HepG2 (cell line): ENCODE measurements around the gene PSMC5. TPM values are rescaled to one million over a fixed set of nuclear protein-coding genes. Genes with fewer than 3 reads are reported as not detected.

Experiments used
- ASH2L ChIP-seq: fragments of 300-600, 200-600 bp; sonication (generic); IDR thresholded peaks from 2 replicates; pipeline ENCODE4 v1.7.0; 2017; ENCODE audit warnings: low read depth, mild to moderate bottlenecking, moderate library complexity, mixed read lengths, low read length; ENCODE audit not compliant: insufficient read length
- ATM ChIP-seq: fragments of 450-650 bp; IDR thresholded peaks from 2 replicates; pipeline ENCODE4 v1.7.1; 2017; ENCODE audit warnings: mild to moderate bottlenecking, borderline replicate concordance
- CC2D1A ChIP-seq: sonication (generic); formaldehyde crosslinking; IDR thresholded peaks from 2 replicates; pipeline ENCODE4 v1.8.1; 2023; ENCODE audit warnings: mild to moderate bottlenecking, missing genetic modification reagents
- EED ChIP-seq: sonication (generic); formaldehyde crosslinking; IDR thresholded peaks from 2 replicates; pipeline ENCODE4 v1.5.0; 2020; ENCODE audit warnings: mild to moderate bottlenecking, missing genetic modification reagents
- EZH2 ChIP-seq: conservative IDR thresholded peaks from 2 replicates; pipeline ENCODE4 v1.6.1; 2012; ENCODE audit warnings: mild to moderate bottlenecking, low read depth, low read length, moderate library complexity
- GTF2F1 ChIP-seq: fragments of 150-350 bp; IDR thresholded peaks from 2 replicates; pipeline ENCODE4 v1.6.1; 2014; ENCODE audit warnings: low read length
- HNRNPUL1 ChIP-seq: fragments of 200-400 bp; formaldehyde crosslinking; IDR thresholded peaks from 2 replicates; pipeline ENCODE4 v1.6.1; 2017; ENCODE audit warnings: low read depth, mild to moderate bottlenecking, low read length, moderate library complexity
- IRX3 ChIP-seq: sonication (generic); formaldehyde crosslinking; IDR thresholded peaks from 2 replicates; pipeline ENCODE4 v1.8.1; 2023; ENCODE audit warnings: mild to moderate bottlenecking, low read depth, missing genetic modification reagents, borderline replicate concordance
- MBNL3 ChIP-seq: fragments of 250-450 bp; sonication (Bioruptor Pico); conservative IDR thresholded peaks from 2 replicates; pipeline ENCODE4 v1.8.0; 2022; ENCODE audit warnings: mild to moderate bottlenecking, inconsistent platforms
- MIER2 ChIP-seq: IDR thresholded peaks from 2 replicates; pipeline ENCODE4 v1.6.1; 2016; ENCODE audit warnings: missing biosample characterization, missing genetic modification reagents
- MXI1 ChIP-seq: IDR thresholded peaks from 3 replicates; pipeline ENCODE4 v1.6.1; 2012; ENCODE audit warnings: low read depth, low read length, inconsistent platforms, borderline replicate concordance
- SMARCC2 ChIP-seq: fragments of 450-650 bp; IDR thresholded peaks from 2 replicates; pipeline ENCODE4 v1.6.1; 2017; ENCODE audit warnings: antibody characterized with exemption, mild to moderate bottlenecking
- ZC3H13 ChIP-seq: sonication (generic); formaldehyde crosslinking; IDR thresholded peaks from 2 replicates; pipeline ENCODE4 v1.8.1; 2023; ENCODE audit warnings: mild to moderate bottlenecking, missing genetic modification reagents, moderate library complexity
- ZEB1 ChIP-seq: IDR thresholded peaks from 2 replicates; pipeline ENCODE4 v1.6.1; 2012; ENCODE audit warnings: mild to moderate bottlenecking, low read depth, inconsistent platforms; ENCODE audit not compliant: insufficient replicate concordance
- ZKSCAN5 ChIP-seq: sonication (generic); formaldehyde crosslinking; IDR thresholded peaks from 2 replicates; pipeline ENCODE4 v1.5.1; 2020; ENCODE audit warnings: mild to moderate bottlenecking, missing genetic modification reagents
- ZNF24 ChIP-seq: fragments of 450-650 bp; IDR thresholded peaks from 2 replicates; pipeline ENCODE4 v1.6.1; 2017; ENCODE audit warnings: antibody characterized with exemption, mild to moderate bottlenecking
- ZNF556 ChIP-seq: sonication (generic); formaldehyde crosslinking; IDR thresholded peaks from 2 replicates; pipeline ENCODE4 v1.4.0; 2020; ENCODE audit warnings: mild to moderate bottlenecking, missing genetic modification reagents, borderline replicate concordance
- ZSCAN30 ChIP-seq: sonication (generic); formaldehyde crosslinking; IDR thresholded peaks from 2 replicates; pipeline ENCODE4 v1.5.0; 2020; ENCODE audit warnings: mild to moderate bottlenecking, missing genetic modification reagents
- polyA plus RNA-seq, 8 experiments: library from polyadenylated mRNA; depleted of rRNA in 3 of 8; stranded (reverse) in 7 of 8; unstranded in 1 of 8; fragments of >200 nt; fragmentation: Illumina TruSeq in 4 of 8; extraction: Trizol in 4 of 8; gene quantifications; 2 replicates each; pipeline versions ENCODE4 v1.2.1 to v1.2.3, GENCODE V29; 2011 to 2016; ENCODE audit warnings: low read depth in 4 of 8, missing spikeins in 1 of 8, mixed read lengths in 1 of 8; ENCODE audit not compliant: insufficient read depth in 1 of 8
- total RNA-seq, 5 experiments: library from RNA; depleted of rRNA; stranded (reverse); fragments of >200 nt; fragmentation: Illumina TruSeq; extraction: Trizol; gene quantifications; 2 replicates each; pipeline ENCODE4 v1.2.3, GENCODE V29; 2016; ENCODE audit warnings: low read depth in 1 of 5
- TF ChIP-seq, protein P1 (sequence below): sonication (generic); formaldehyde crosslinking; IDR thresholded peaks from 2 replicates; pipeline ENCODE4 v1.5.1; 2020; ENCODE audit warnings: mild to moderate bottlenecking, moderate library complexity, missing genetic modification reagents
- TF ChIP-seq, protein P2 (sequence below): sonication (generic); formaldehyde crosslinking; IDR thresholded peaks from 2 replicates; pipeline ENCODE4 v1.5.1; 2020; ENCODE audit warnings: mild to moderate bottlenecking, missing genetic modification reagents
- TF ChIP-seq, protein P3 (sequence below): sonication (generic); formaldehyde crosslinking; IDR thresholded peaks from 2 replicates; pipeline ENCODE4 v1.5.1; 2020; ENCODE audit warnings: mild to moderate bottlenecking, missing genetic modification reagents, borderline replicate concordance
- TF ChIP-seq, protein P4 (sequence below): IDR thresholded peaks from 2 replicates; pipeline ENCODE4 v1.6.1; 2016; ENCODE audit warnings: missing compliant biosample characterization, missing genetic modification reagents, borderline replicate concordance
- TF ChIP-seq, protein P5 (sequence below): sonication (generic); formaldehyde crosslinking; IDR thresholded peaks from 2 replicates; pipeline ENCODE4 v1.8.1; 2023; ENCODE audit warnings: missing genetic modification reagents, inconsistent platforms, borderline replicate concordance

The PSMC5 gene
- total and polyA plus RNA-seq, 2 of the 13 experiments (the other 11 are each of a cell fraction or from before 2014, with no cell fraction given) = 35.3 to 128 TPM

DNA sequence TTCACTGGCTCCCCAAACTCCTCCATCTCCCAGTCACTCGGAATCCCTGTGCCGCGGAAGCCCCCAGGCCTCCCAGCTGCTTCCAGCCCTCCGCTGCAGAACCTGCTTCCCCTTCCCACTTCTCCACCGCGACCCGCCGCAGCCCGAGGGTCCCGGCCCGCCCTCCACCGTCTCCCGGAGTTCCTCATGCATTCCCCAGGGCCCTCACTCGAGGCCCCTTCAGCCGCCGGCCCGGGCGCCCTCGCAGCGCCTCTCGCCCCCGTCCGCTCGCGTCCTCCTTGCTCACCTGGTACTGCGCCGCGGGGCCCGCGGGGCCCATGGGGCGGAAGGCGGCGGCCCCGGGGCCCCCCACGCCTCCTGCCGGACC is 14.9 kb downstream of the PSMC5 start (continued):
- TF ChIP-seq, protein P1, sequence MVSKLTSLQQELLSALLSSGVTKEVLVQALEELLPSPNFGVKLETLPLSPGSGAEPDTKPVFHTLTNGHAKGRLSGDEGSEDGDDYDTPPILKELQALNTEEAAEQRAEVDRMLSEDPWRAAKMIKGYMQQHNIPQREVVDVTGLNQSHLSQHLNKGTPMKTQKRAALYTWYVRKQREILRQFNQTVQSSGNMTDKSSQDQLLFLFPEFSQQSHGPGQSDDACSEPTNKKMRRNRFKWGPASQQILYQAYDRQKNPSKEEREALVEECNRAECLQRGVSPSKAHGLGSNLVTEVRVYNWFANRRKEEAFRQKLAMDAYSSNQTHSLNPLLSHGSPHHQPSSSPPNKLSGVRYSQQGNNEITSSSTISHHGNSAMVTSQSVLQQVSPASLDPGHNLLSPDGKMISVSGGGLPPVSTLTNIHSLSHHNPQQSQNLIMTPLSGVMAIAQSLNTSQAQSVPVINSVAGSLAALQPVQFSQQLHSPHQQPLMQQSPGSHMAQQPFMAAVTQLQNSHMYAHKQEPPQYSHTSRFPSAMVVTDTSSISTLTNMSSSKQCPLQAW (CRISPR knock-in tag) = no peak
- TF ChIP-seq MBNL3 (CRISPR knock-in tag) (no peak), ZNF556 (CRISPR knock-in tag) (no peak), ZSCAN30 (CRISPR knock-in tag) (no peak), ZKSCAN5 (no peak), EZH2 (no peak), HNRNPUL1 (no peak), IRX3 (no peak), MIER2 (CRISPR knock-in tag) (no peak), SMARCC2 (no peak), CC2D1A (CRISPR knock-in tag) (no peak), GTF2F1 (no peak), ASH2L (peak; percentile 11), MXI1 (no peak), ZC3H13 (CRISPR knock-in tag) (0 out of 2 replicates have a peak, but pooled peaks have one; percentile 4), ATM (no peak), EED (CRISPR knock-in tag) (no peak), ZEB1 (no peak), ZNF24 (no peak)
- TF ChIP-seq, protein P2, sequence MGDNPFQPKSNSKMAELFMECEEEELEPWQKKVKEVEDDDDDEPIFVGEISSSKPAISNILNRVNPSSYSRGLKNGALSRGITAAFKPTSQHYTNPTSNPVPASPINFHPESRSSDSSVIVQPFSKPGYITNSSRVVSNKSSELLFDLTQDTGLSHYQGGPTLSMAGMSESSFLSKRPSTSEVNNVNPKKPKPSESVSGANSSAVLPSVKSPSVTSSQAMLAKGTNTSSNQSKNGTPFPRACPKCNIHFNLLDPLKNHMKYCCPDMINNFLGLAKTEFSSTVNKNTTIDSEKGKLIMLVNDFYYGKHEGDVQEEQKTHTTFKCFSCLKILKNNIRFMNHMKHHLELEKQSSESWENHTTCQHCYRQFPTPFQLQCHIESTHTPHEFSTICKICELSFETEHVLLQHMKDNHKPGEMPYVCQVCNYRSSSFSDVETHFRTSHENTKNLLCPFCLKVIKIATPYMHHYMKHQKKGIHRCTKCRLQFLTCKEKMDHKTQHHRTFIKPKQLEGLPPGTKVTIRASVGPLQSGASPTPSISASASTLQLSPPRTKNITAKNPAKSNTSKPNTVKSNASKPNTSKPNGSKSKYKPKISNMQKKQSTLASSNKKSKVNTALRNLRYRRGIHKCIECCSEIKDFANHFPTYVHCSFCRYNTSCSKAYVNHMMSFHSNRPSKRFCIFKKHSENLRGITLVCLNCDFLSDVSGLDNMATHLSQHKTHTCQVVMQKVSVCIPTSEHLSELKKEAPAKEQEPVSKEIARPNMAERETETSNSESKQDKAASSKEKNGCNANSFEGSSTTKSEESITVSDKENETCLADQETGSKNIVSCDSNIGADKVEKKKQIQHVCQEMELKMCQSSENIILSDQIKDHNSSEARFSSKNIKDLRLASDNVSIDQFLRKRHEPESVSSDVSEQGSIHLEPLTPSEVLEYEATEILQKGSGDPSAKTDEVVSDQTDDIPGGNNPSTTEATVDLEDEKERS (CRISPR knock-in tag) = no peak
- TF ChIP-seq, protein P3, sequence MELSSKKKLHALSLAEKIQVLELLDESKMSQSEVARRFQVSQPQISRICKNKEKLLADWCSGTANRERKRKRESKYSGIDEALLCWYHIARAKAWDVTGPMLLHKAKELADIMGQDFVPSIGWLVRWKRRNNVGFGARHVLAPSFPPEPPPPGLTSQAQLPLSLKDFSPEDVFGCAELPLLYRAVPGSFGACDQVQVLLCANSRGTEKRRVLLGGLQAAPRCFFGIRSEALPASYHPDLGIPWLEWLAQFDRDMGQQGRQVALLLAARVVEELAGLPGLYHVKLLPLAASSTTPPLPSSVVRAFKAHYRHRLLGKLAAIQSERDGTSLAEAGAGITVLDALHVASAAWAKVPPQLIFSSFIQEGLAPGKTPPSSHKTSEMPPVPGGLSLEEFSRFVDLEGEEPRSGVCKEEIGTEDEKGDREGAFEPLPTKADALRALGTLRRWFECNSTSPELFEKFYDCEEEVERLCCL (CRISPR knock-in tag) = no peak
- TF ChIP-seq, protein P4, sequence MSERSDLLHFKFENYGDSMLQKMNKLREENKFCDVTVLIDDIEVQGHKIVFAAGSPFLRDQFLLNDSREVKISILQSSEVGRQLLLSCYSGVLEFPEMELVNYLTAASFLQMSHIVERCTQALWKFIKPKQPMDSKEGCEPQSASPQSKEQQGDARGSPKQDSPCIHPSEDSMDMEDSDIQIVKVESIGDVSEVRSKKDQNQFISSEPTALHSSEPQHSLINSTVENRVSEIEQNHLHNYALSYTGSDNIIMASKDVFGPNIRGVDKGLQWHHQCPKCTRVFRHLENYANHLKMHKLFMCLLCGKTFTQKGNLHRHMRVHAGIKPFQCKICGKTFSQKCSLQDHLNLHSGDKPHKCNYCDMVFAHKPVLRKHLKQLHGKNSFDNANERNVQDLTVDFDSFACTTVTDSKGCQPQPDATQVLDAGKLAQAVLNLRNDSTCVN (CRISPR knock-in tag) = no peak
- TF ChIP-seq, protein P5, sequence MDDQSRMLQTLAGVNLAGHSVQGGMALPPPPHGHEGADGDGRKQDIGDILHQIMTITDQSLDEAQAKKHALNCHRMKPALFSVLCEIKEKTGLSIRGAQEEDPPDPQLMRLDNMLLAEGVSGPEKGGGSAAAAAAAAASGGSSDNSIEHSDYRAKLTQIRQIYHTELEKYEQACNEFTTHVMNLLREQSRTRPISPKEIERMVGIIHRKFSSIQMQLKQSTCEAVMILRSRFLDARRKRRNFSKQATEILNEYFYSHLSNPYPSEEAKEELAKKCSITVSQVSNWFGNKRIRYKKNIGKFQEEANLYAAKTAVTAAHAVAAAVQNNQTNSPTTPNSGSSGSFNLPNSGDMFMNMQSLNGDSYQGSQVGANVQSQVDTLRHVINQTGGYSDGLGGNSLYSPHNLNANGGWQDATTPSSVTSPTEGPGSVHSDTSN (CRISPR knock-in tag) = no peak
